HEK293 (cell line): ENCODE measurements around the gene PDZD8.

Source experiments
- CTCF ChIP-seq: fragments of 450-650 bp; formaldehyde crosslinking; IDR thresholded peaks from 2 replicates; pipeline ENCODE4 v1.5.1; 2016; ENCODE audit warnings: missing biosample characterization, missing genetic modification characterization
- HOXC10 ChIP-seq: sonication (generic); formaldehyde crosslinking; IDR thresholded peaks from 2 replicates; pipeline ENCODE4 v1.8.1; 2023; ENCODE audit warnings: mild to moderate bottlenecking, missing genetic modification reagents
- IKZF3 ChIP-seq: fragments of 450-650 bp; IDR thresholded peaks from 2 replicates; pipeline ENCODE4 v1.5.0; 2018; ENCODE audit warnings: missing biosample characterization, mild to moderate bottlenecking, missing genetic modification characterization, moderate library complexity
- KLF1 ChIP-seq: fragments of 450-650 bp; formaldehyde crosslinking; IDR thresholded peaks from 2 replicates; pipeline ENCODE4 v1.5.1; 2016; ENCODE audit warnings: missing biosample characterization, missing genetic modification characterization
- KLF7 ChIP-seq: fragments of 450-650 bp; formaldehyde crosslinking; IDR thresholded peaks from 2 replicates; pipeline ENCODE4 v1.5.1; 2016; ENCODE audit warnings: missing biosample characterization, missing genetic modification characterization, borderline replicate concordance
- PRDM2 ChIP-seq: fragments of 450-650 bp; formaldehyde crosslinking; IDR thresholded peaks from 2 replicates; pipeline ENCODE4 v1.5.1; 2016; ENCODE audit warnings: missing biosample characterization, missing genetic modification characterization, borderline replicate concordance
- PRDM6 ChIP-seq: fragments of 450-650 bp; formaldehyde crosslinking; IDR thresholded peaks from 2 replicates; pipeline ENCODE4 v1.5.1; 2017; ENCODE audit warnings: missing biosample characterization, missing genetic modification characterization
- ZBTB7A ChIP-seq: fragments of 450-650 bp; formaldehyde crosslinking; IDR thresholded peaks from 2 replicates; pipeline ENCODE4 v1.5.1; 2016; ENCODE audit warnings: low read depth, missing biosample characterization, missing genetic modification characterization
- ZFHX2 ChIP-seq: fragments of 450-650 bp; formaldehyde crosslinking; conservative IDR thresholded peaks from 2 replicates; pipeline ENCODE4 v1.5.1; 2016; ENCODE audit warnings: missing biosample characterization, missing genetic modification characterization
- ZFP37 ChIP-seq: fragments of 450-650 bp; formaldehyde crosslinking; IDR thresholded peaks from 2 replicates; pipeline ENCODE4 v1.5.1; 2016; ENCODE audit warnings: missing biosample characterization, missing genetic modification characterization
- ZFP41 ChIP-seq: fragments of 450-650 bp; formaldehyde crosslinking; IDR thresholded peaks from 2 replicates; pipeline ENCODE4 v1.5.1; 2016; ENCODE audit warnings: missing biosample characterization, missing genetic modification characterization, borderline replicate concordance
- ZNF138 ChIP-seq: fragments of 450-650 bp; formaldehyde crosslinking; IDR thresholded peaks from 2 replicates; pipeline ENCODE4 v1.5.1; 2016; ENCODE audit warnings: missing biosample characterization, missing genetic modification characterization, borderline replicate concordance
- ZNF148 ChIP-seq: fragments of 450-650 bp; formaldehyde crosslinking; IDR thresholded peaks from 2 replicates; pipeline ENCODE4 v1.5.0; 2017; ENCODE audit warnings: missing biosample characterization, missing genetic modification characterization, borderline replicate concordance
- ZNF155 ChIP-seq: fragments of 450-650 bp; formaldehyde crosslinking; IDR thresholded peaks from 2 replicates; pipeline ENCODE4 v1.5.1; 2016; ENCODE audit warnings: missing biosample characterization, missing genetic modification characterization
- ZNF184 ChIP-seq: fragments of 450-650 bp; IDR thresholded peaks from 2 replicates; pipeline ENCODE4 v1.5.1; 2018; ENCODE audit warnings: missing biosample characterization, mild to moderate bottlenecking, missing genetic modification characterization
- ZNF2 ChIP-seq: fragments of 450-650 bp; formaldehyde crosslinking; IDR thresholded peaks from 2 replicates; pipeline ENCODE4 v1.5.1; 2016; ENCODE audit warnings: missing biosample characterization, missing genetic modification characterization
- ZNF23 ChIP-seq: fragments of 450-650 bp; formaldehyde crosslinking; IDR thresholded peaks from 2 replicates; pipeline ENCODE4 v1.5.1; 2016; ENCODE audit warnings: missing biosample characterization, missing genetic modification characterization, borderline replicate concordance
- ZNF354C ChIP-seq: fragments of 450-650 bp; formaldehyde crosslinking; IDR thresholded peaks from 2 replicates; pipeline ENCODE4 v1.5.1; 2016; ENCODE audit warnings: missing biosample characterization, missing genetic modification characterization, low read depth, borderline replicate concordance
- ZNF433 ChIP-seq: fragments of 450-650 bp; formaldehyde crosslinking; IDR thresholded peaks from 2 replicates; pipeline ENCODE4 v1.5.1; 2016; ENCODE audit warnings: missing biosample characterization, missing genetic modification characterization, low read depth
- ZNF529 ChIP-seq: fragments of 450-650 bp; formaldehyde crosslinking; IDR thresholded peaks from 2 replicates; pipeline ENCODE4 v1.5.1; 2017; ENCODE audit warnings: missing genetic modification characterization, missing biosample characterization; ENCODE audit not compliant: insufficient replicate concordance
- ZNF629 ChIP-seq: fragments of 450-650 bp; formaldehyde crosslinking; IDR thresholded peaks from 2 replicates; pipeline ENCODE4 v1.5.1; 2017; ENCODE audit warnings: missing biosample characterization, missing genetic modification characterization
- ZNF645 ChIP-seq: fragments of 450-650 bp; formaldehyde crosslinking; IDR thresholded peaks from 2 replicates; pipeline ENCODE4; 2016; ENCODE audit warnings: missing biosample characterization, missing genetic modification characterization
- ZNF692 ChIP-seq: fragments of 450-650 bp; formaldehyde crosslinking; IDR thresholded peaks from 2 replicates; pipeline ENCODE4 v1.5.1; 2016; ENCODE audit warnings: missing biosample characterization, missing genetic modification characterization
- ZSCAN30 ChIP-seq: fragments of 450-650 bp; IDR thresholded peaks from 2 replicates; pipeline ENCODE4 v1.5.1; 2018; ENCODE audit warnings: missing biosample characterization, mild to moderate bottlenecking, missing genetic modification characterization, moderate library complexity

PDZD8 gene

GRCh38 chr10:117374506-117375359, 507 bp downstream of the PDZD8 start (continued):
- no peak for TF ChIP-seq ZBTB7A (tag by site-specific recombination)
- TF ChIP-seq ZNF529 = no peak
- TF ChIP-seq ZNF23 (tag by site-specific recombination) = no peak
- no peak for TF ChIP-seq IKZF3
- TF ChIP-seq ZNF692 (tag by site-specific recombination) = no peak
- TF ChIP-seq ZFP41 (tag by site-specific recombination) = no peak
- no peak for TF ChIP-seq ZNF148
- no peak for TF ChIP-seq PRDM2
- TF ChIP-seq ZNF2 (tag by site-specific recombination) = no peak
- no peak for TF ChIP-seq ZNF629
- no peak for TF ChIP-seq CTCF
- TF ChIP-seq ZNF354C (tag by site-specific recombination) = no peak
- TF ChIP-seq ZNF184 (tag by site-specific recombination) = no peak
- no peak for TF ChIP-seq KLF1
- no peak for TF ChIP-seq ZNF645 (tag by site-specific recombination)
- no peak for TF ChIP-seq ZNF155 (tag by site-specific recombination)
- TF ChIP-seq ZNF138 (tag by site-specific recombination) = no peak
- TF ChIP-seq ZFHX2 (tag by site-specific recombination) = 0 out of 2 replicates have a peak, but pooled peaks have one; percentile 54
- TF ChIP-seq ZFP37 (tag by site-specific recombination) = no peak
- TF ChIP-seq ZNF433 = no peak
- no peak for TF ChIP-seq PRDM6 (tag by site-specific recombination)
- TF ChIP-seq ZSCAN30 (tag by site-specific recombination) = no peak
- no peak for TF ChIP-seq KLF7
- no peak for TF ChIP-seq HOXC10
